Gastrocnemius medialis (tissue), 4 donors: ENCODE results near the gene KCNC1. TPM values are rescaled to one million over a fixed set of nuclear protein-coding genes. Genes with fewer than 3 reads are reported as not detected.
A peak's percentile ranks its signal among the peaks of the same experiment; 100 is the strongest.

Source experiments
- ATAC-seq, 2 donors: fragments of 150-250 bp; one replicate each; pipeline ENCODE4 v1.9.1; 2016
- DNase-seq, 2 donors: peaks; one replicate each; pipeline ENCODE4 v3.0.0-alpha.2; 2019
- H3K27ac ChIP-seq, 4 donors: fragments of 200-600 bp; sonication (generic); 1 replicate in 1 of 4; 2 replicates in 3 of 4; pipeline ENCODE4 v1.5.1; 2016 to 2018; ENCODE audit warnings: mild to moderate bottlenecking in 2 of 4, moderate library complexity in 1 of 4
- H3K27me3 ChIP-seq, 3 donors: fragments of 200-600 bp; sonication (generic) in 2 of 3; 1 replicate in 1 of 3; 2 replicates in 2 of 3; pipeline versions ENCODE4 v1.5.1 to v1.6.0; 2016 to 2019; ENCODE audit warnings: mild to moderate bottlenecking in 1 of 3, moderate library complexity in 1 of 3
- H3K36me3 ChIP-seq, 2 donors: fragments of 200-600 bp; sonication (generic) in 1 of 2; one replicate each; pipeline ENCODE4 v1.5.1; 2017 to 2018
- H3K4me1 ChIP-seq, 2 donors: fragments of 200-600 bp; sonication (generic) in 1 of 2; one replicate each; pipeline ENCODE4 v1.5.1; 2016 to 2017; ENCODE audit warnings: mild to moderate bottlenecking in 2 of 2
- H3K4me3 ChIP-seq, 4 donors: fragments of 200-600 bp; sonication (generic) in 3 of 4; 1 replicate in 1 of 4; 2 replicates in 3 of 4; pipeline ENCODE4 v1.5.1; 2016 to 2019; ENCODE audit warnings: mild to moderate bottlenecking in 2 of 4
- H3K9me3 ChIP-seq, 3 donors: fragments of 200-600 bp; sonication (generic) in 2 of 3; 1 replicate in 1 of 3; 2 replicates in 2 of 3; pipeline ENCODE4 v1.5.1; 2016 to 2019
- CTCF ChIP-seq, 5 experiments: fragments of 450-650 bp in 3 of 5; fragments of 200-600 bp in 2 of 5; sonication (generic) in 2 of 5; IDR thresholded peaks in 4 of 5; conservative IDR thresholded peaks in 1 of 5; 1 replicate in 4 of 5; 2 replicates in 1 of 5; pipeline ENCODE4 v1.5.1; 2016 to 2019; ENCODE audit warnings: antibody characterized with exemption in 5 of 5, mild to moderate bottlenecking in 3 of 5, moderate library complexity in 3 of 5
- POLR2A ChIP-seq, 2 donors: fragments of 450-650 bp; IDR thresholded peaks; one replicate each; pipeline ENCODE4 v1.6.1; 2017; ENCODE audit warnings: antibody characterized with exemption in 2 of 2, mild to moderate bottlenecking in 2 of 2, moderate library complexity in 2 of 2
- in situ Hi-C, 4 donors: fragments of 200-750 bp; cut with MboI; loops; one replicate each; pipeline versions ENCODE4 v1.15.0 to v1.8.0; 2017; ENCODE audit warnings: low sequenced_read_pairs in 4 of 4
- intact Hi-C: fragments of 100-400 bp; cut with DNase I; formaldehyde crosslinking; loops from one replicate; pipeline ENCODE4 v1.15.1; 2023; ENCODE audit warnings: low total_unique reads
- total RNA-seq, 4 donors: library from RNA; depleted of rRNA; stranded (reverse); fragments of >200 nt; gene quantifications; one replicate each; pipeline versions ENCODE4 v1.1.0 to v1.2.3, GENCODE V29; 2016

Gene KCNC1
- total RNA-seq, 4 donors from 2014 or later = 0.03 to 0.53 (median 0.15) TPM

GRCh38 chr11:17782603-17783337 lies 48.2 kb downstream of the KCNC1 start:
- Histone ChIP-seq H3K27me3 (no peaks in the 10 kb centered on the region), H3K4me1 (no peaks in the 10 kb centered on the region), H3K4me3 (no peak overlapping the region), H3K36me3 (no peaks in the 10 kb centered on the region), H3K9me3 (no peaks in the 10 kb centered on the region), H3K27ac (no peak overlapping the region)
- ATAC-seq (no peak), DNase-seq (no peak)
- intact Hi-C loops (no loop called here), in situ Hi-C loops (no loop called here)
- TF ChIP-seq POLR2A (IDR thresholded peaks at IDR 0.05) = no peak
- TF ChIP-seq CTCF (IDR thresholded peaks at IDR 0.05 in 4 of 5, conservative IDR thresholded peaks at IDR 0.05 in 1 of 5) = no peak

GRCh38 chr11:17783878-17784277 lies 49.3 kb downstream of the KCNC1 start:
- Histone ChIP-seq H3K4me3 (no peak overlapping the region), H3K4me1 (no peaks in the 10 kb centered on the region), H3K9me3 (no peaks in the 10 kb centered on the region), H3K27me3 (no peaks in the 10 kb centered on the region), H3K27ac (no peak overlapping the region), H3K36me3 (no peaks in the 10 kb centered on the region)
- ATAC-seq (no peak), DNase-seq (no peak)
- no peak for TF ChIP-seq CTCF (IDR thresholded peaks at IDR 0.05 in 4 of 5, conservative IDR thresholded peaks at IDR 0.05 in 1 of 5)
- no peak for TF ChIP-seq POLR2A (IDR thresholded peaks at IDR 0.05)
- in situ Hi-C loops = no loop called here
- intact Hi-C loops = no loop called here

GRCh38 chr11:17786824-17787525 lies 52.4 kb downstream of the KCNC1 start:
- DNase-seq (no peak), ATAC-seq (peak in 1 of 2 donors; percentile 45)
- in situ Hi-C loops (no loop called here), intact Hi-C loops (no loop called here)
- H3K4me3 ChIP-seq = no peak overlapping the region
- no peaks in the 10 kb centered on the region for H3K9me3 ChIP-seq
- TF ChIP-seq CTCF (IDR thresholded peaks at IDR 0.05 in 4 of 5, conservative IDR thresholded peaks at IDR 0.05 in 1 of 5) = no peak
- TF ChIP-seq POLR2A (IDR thresholded peaks at IDR 0.05) = no peak
- H3K27ac ChIP-seq = no peak overlapping the region
- no peaks in the 10 kb centered on the region for H3K36me3 ChIP-seq
- no peaks in the 10 kb centered on the region for H3K27me3 ChIP-seq
- no peaks in the 10 kb centered on the region for H3K4me1 ChIP-seq

- no peak overlapping the region for H3K4me3 ChIP-seq
- TF ChIP-seq POLR2A (IDR thresholded peaks at IDR 0.05) (no peak), CTCF (IDR thresholded peaks at IDR 0.05 in 4 of 5, conservative IDR thresholded peaks at IDR 0.05 in 1 of 5) (no peak)
- ATAC-seq = no peak
- no peaks in the 10 kb centered on the region for H3K9me3 ChIP-seq
- H3K36me3 ChIP-seq = no peaks in the 10 kb centered on the region
- no peaks in the 10 kb centered on the region for H3K4me1 ChIP-seq
- no peaks in the 10 kb centered on the region for H3K27me3 ChIP-seq
- in situ Hi-C loops (no loop called here), intact Hi-C loops (no loop called here)
- no peak overlapping the region for H3K27ac ChIP-seq
- no peak for DNase-seq
Measured at GRCh38 chr11:17788084-17788483, 53.5 kb downstream of the KCNC1 start.
